Naive thymus-derived CD8-positive, alpha-beta T cell (primary cell): ENCODE measurements around the gene TCEANC. TPM values are rescaled to one million over a fixed set of nuclear protein-coding genes. Genes with fewer than 3 reads are reported as not detected.
"Not testable (repeated sequence)": the region's sequence is repeated elsewhere in the genome, so short reads cannot be mapped to it uniquely, and the experiment has no call there.

Source experiments
- ATAC-seq, 2 donors: fragments of 150-1000 bp; cut with Tn5 transposase in 1 of 2; sonication (Bioruptor Pico), chemical (Tn5 transposase) in 1 of 2; 1 replicate in 1 of 2; 2 replicates in 1 of 2; pipeline ENCODE4 v1.10.0; 2021; ENCODE audit warnings: mild to moderate bottlenecking in 2 of 2, moderate library complexity in 2 of 2
- POLR2A ChIA-PET: fragments of 350-600 bp; sonication (Branson Sonifier 250); formaldehyde crosslinking; loops from one replicate; lab custom pipeline; 2021; ENCODE audit warnings: antibody characterized with exemption; lab: Charles Lee
- DNase-seq, 10 donors: peaks; one replicate each; pipeline versions ENCODE4 v3.0.0 to v3.0.0-alpha.2; 2020 to 2022
- H3K27ac Mint-ChIP-seq, 10 donors: one replicate each; pipeline ENCODE4 v1.8.0; 2020 to 2022; ENCODE audit warnings: mild to moderate bottlenecking in 10 of 10, mixed read lengths in 10 of 10, moderate library complexity in 4 of 10, inconsistent platforms in 1 of 10
- H3K27me3 Mint-ChIP-seq, 5 donors: one replicate each; pipeline ENCODE4 v1.8.0; 2021 to 2022; ENCODE audit warnings: mixed read lengths in 5 of 5
- H3K36me3 Mint-ChIP-seq, 3 donors: one replicate each; pipeline ENCODE4 v1.8.0; 2020 to 2022; ENCODE audit warnings: mixed read lengths in 3 of 3, mild to moderate bottlenecking in 2 of 3, inconsistent platforms in 1 of 3
- H3K4me1 Mint-ChIP-seq, 4 donors: one replicate each; pipeline ENCODE4 v1.8.0; 2021 to 2022; ENCODE audit warnings: mixed read lengths in 4 of 4
- H3K4me3 Mint-ChIP-seq, 10 donors: one replicate each; pipeline ENCODE4 v1.8.0; 2020 to 2022; ENCODE audit warnings: mild to moderate bottlenecking in 10 of 10, mixed read lengths in 10 of 10, moderate library complexity in 6 of 10, inconsistent platforms in 1 of 10
- H3K9me3 Mint-ChIP-seq, 9 donors: one replicate each; pipeline ENCODE4 v1.8.0; 2020 to 2022; ENCODE audit warnings: mixed read lengths in 9 of 9, mild to moderate bottlenecking in 3 of 9, inconsistent platforms in 1 of 9, moderate library complexity in 1 of 9
- polyA plus RNA-seq, 3 donors: library from polyadenylated mRNA; unstranded; fragments of 300-500 nt; fragmentation: Illumina TruSeq; gene quantifications; one replicate each; pipeline ENCODE4 v1.2.3, GENCODE V29; 2021
- total RNA-seq, 8 experiments: library from RNA in 2 of 8; stranded (reverse) in 2 of 8; gene quantifications; one replicate each; pipeline ENCODE4 v1.2.3 and lab custom pipeline; 2021 to 2026

TCEANC gene
- total and polyA plus RNA-seq, 5 experiments from 2014 or later = 6.2 to 14.5 (median 11.5) TPM

DNA sequence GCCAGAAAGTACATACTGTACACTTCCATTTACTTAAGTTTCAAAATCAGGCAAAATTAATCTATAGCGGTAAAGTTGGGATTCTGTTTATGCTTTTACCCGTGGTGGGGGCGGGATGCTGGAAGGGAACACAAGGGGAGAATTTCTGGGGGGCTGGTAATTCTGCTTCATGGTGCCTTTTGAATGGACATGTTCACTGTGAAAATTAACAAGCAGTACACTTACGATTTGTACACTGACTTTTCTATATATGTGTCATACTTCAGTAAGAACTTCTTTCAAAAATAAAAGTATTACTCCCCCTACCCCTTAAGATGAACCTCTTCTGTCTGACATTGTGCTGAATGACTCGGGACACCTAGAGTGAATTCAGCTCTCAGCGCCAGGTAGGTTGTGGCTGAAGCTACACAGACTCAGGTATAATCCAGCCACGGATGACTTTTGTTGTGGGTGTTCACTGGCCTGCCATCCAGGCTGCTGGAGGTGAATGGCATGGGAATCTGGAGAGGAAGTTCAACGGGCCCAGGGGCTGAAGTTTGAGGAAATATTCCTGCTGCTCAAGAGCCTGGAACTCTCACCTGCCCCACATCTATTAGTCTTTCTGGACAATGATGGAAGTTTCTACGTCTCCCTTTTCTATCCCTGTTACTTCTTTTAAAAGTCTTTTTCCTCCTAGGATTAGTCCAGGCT lies 7.3 kb upstream of the TCEANC start:
- Mint-ChIP-seq H3K4me1 (peaks cover 0 to 5% (median 1%) of the 10 kb centered on the region in 4 donors), H3K36me3 (no peaks in the 10 kb centered on the region), H3K27ac (peak overlapping the region in 4 of 10 donors; percentile 9 to 84 (median 31)), H3K4me3 (no peak overlapping the region), H3K27me3 (no peaks in the 10 kb centered on the region), H3K9me3 (no peaks in the 10 kb centered on the region)
- no peak for DNase-seq
- ATAC-seq = no peak
- POLR2A ChIA-PET = no interaction called here

DNA sequence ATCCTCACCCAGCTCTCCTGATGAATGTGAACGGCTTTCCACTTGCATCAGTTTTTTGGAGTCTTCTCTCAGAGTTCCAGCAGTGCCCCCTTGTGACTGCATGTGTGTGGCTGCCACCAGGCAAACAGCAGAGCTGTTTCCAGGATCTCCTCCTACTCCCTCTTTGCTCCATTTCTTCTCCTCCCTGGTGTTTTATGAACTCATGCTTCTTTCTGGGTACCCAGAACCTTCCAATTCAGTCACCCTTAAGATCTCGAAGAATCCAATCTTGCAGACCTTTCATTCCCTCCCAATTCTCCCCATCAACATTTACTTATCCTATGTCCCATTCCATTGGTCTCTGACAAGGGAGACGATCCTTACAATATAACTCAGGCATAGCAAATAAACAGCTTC lies 6.8 kb upstream of the TCEANC start:
- POLR2A ChIA-PET = no interaction called here
- Mint-ChIP-seq H3K27me3 (no peaks in the 10 kb centered on the region), H3K9me3 (no peaks in the 10 kb centered on the region), H3K4me3 (no peak overlapping the region), H3K27ac (peak overlapping the region in 4 of 10 donors; percentile 9 to 84 (median 31)), H3K36me3 (no peaks in the 10 kb centered on the region), H3K4me1 (peaks cover 0 to 5% (median 1%) of the 10 kb centered on the region in 4 donors)
- DNase-seq = peak in 3 of 10 donors; percentile 11 to 23 (median 13)
- no peak for ATAC-seq

GRCh38 chrX:13647709-13648212 lies 5.2 kb upstream of the TCEANC start:
- Mint-ChIP-seq H3K27me3 (no peaks in the 10 kb centered on the region), H3K36me3 (no peaks in the 10 kb centered on the region), H3K4me1 (peaks cover 0 to 10% (median 4%) of the 10 kb centered on the region in 4 donors), H3K4me3 (peak overlapping the region in 6 of 10 donors; percentile 16 to 45 (median 31)), H3K9me3 (no peaks in the 10 kb centered on the region), H3K27ac (peak overlapping the region in 7 of 10 donors; percentile 28 to 91 (median 66))
- POLR2A ChIA-PET = no interaction called here
- ATAC-seq = peak; percentile 33 to 66
- peak in 6 of 10 donors; percentile 6 to 67 (median 8) for DNase-seq

DNA sequence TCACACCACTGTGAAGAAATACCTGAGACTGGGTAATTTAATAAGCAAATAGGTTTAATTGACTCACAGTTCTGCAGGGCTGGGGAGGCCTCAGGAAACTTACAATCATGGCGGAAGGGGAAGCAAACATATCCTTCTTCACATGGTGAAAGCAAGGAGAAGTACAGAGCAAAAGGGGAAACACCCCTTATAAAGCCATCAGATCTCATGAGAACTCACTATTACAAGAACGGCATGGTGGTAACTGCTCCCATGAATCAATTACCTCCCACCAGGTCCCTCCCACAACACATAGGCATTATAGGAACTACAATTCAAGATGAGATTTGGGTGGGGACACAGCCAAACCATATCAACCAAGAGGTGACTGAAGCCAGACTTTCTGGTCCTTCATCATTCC lies 4.6 kb upstream of the TCEANC start:
- DNase-seq, H3K9me3 Mint-ChIP-seq, H3K27me3 Mint-ChIP-seq, H3K36me3 Mint-ChIP-seq, ATAC-seq, H3K27ac Mint-ChIP-seq, H3K4me3 Mint-ChIP-seq, POLR2A ChIA-PET: not testable (repeated sequence)
- H3K4me1 Mint-ChIP-seq = peaks cover 0 to 10% (median 4%) of the 10 kb centered on the region in 4 donors

DNA sequence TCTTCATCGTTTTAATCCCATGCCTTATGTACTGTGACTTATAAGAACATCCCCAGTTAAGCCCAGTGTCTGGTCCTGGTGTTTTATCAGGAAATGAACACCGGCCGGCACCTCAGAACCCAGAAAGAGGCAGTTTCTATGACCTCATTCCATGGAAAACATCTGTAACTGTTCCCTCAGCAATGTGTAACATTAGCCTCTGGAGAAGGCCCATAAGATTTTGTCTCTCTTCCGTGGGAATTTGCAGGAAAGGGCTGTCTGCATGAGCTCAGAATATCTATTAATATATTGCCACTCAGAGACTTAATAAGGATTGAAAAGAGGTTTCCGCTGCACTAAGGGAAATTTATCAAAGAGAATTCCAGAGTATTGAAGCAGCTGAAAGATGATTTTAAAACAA lies 3.1 kb upstream of the TCEANC start:
- DNase-seq (no peak), ATAC-seq (no peak)
- no peak overlapping the region for H3K4me3 Mint-ChIP-seq
- H3K4me1 Mint-ChIP-seq = peaks cover 0 to 16% (median 9%) of the 10 kb centered on the region in 4 donors
- no peaks in the 10 kb centered on the region for H3K9me3 Mint-ChIP-seq
- POLR2A ChIA-PET = no interaction called here
- H3K27me3 Mint-ChIP-seq = no peaks in the 10 kb centered on the region
- no peak overlapping the region for H3K27ac Mint-ChIP-seq
- no peaks in the 10 kb centered on the region for H3K36me3 Mint-ChIP-seq

DNA sequence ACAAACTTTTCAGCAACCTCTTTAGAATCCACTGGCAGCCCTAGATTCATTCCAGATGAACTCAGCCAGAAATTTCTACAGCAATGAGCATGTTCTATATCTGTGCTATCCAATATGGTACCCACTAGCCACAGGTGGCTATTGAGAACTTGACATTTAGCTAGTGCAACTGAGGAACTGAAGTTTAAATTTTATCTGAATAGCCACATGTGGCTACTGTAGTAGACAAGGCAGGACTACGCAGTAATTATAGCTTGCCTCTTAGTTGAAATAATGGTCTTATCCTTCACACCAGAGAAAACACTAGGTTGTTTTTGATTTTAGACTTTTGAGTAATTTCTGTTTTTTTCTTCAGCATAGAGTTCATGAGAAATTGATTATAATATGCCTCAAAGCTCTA lies 2.6 kb upstream of the TCEANC start:
- H3K36me3 Mint-ChIP-seq = peaks cover 0 to 3% (median 0%) of the 10 kb centered on the region in 3 donors
- POLR2A ChIA-PET = no interaction called here
- H3K4me3 Mint-ChIP-seq = no peak overlapping the region
- no peak for DNase-seq
- no peak for ATAC-seq
- no peaks in the 10 kb centered on the region for H3K27me3 Mint-ChIP-seq
- H3K4me1 Mint-ChIP-seq = peaks cover 0 to 20% (median 14%) of the 10 kb centered on the region in 4 donors
- peak overlapping the region in 1 of 10 donors; percentile 40 for H3K27ac Mint-ChIP-seq
- no peaks in the 10 kb centered on the region for H3K9me3 Mint-ChIP-seq

GRCh38 chrX:13651150-13651549 lies 1.8 kb upstream of the TCEANC start:
- H3K9me3 Mint-ChIP-seq = no peaks in the 10 kb centered on the region
- H3K4me3 Mint-ChIP-seq = peak overlapping the region in 2 of 10 donors; percentile 1 to 10
- peaks cover 0 to 20% (median 15%) of the 10 kb centered on the region in 4 donors for H3K4me1 Mint-ChIP-seq
- peak overlapping the region in 6 of 10 donors; percentile 15 to 99 (median 56) for H3K27ac Mint-ChIP-seq
- DNase-seq = no peak
- no peaks in the 10 kb centered on the region for H3K27me3 Mint-ChIP-seq
- POLR2A ChIA-PET = no interaction called here
- H3K36me3 Mint-ChIP-seq = peaks cover 0 to 4% (median 0%) of the 10 kb centered on the region in 3 donors
- no peak for ATAC-seq

DNA sequence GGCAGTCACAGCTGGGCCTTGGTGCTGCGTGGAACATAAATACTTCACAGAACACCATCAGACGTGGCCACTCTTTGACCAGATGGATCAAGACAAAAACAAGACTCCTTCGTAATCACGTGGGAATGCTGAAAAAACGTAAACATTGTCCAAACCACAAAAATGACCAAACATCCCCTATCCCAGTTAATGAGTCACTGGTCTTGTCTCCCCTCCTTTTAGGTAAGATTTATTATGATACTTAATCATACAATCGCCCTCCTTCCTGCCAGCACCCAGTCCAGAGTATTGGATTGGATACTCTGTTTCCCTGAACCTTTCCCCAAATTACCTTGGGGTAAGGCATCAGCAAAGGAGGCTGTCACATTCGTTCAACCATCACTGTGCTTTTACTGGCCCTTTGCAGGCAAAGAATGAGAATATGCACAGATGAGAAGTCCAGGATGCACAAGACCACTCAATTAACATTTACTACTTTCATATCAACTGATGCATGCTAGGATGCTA lies 601 bp upstream of the TCEANC start:
- no peak for DNase-seq
- POLR2A ChIA-PET = interaction anchor here (1.5 to 2.0 kb wide), 4 partner anchors 36 to 377 kb away, joined by 6 to 19 read pairs (median 8); partner anchors contain the start of genes GEMIN8, OFD1, RAB9A and TRAPPC2
- H3K27ac Mint-ChIP-seq = peak overlapping the region in 9 of 10 donors; percentile 93 to 99 (median 99)
- H3K4me3 Mint-ChIP-seq = peak overlapping the region; percentile 85 to 98 (median 92)
- peaks cover 0 to 12% (median 0%) of the 10 kb centered on the region in 3 donors for H3K36me3 Mint-ChIP-seq
- H3K4me1 Mint-ChIP-seq = peaks cover 0 to 21% (median 16%) of the 10 kb centered on the region in 4 donors
- no peak for ATAC-seq
- H3K9me3 Mint-ChIP-seq = no peaks in the 10 kb centered on the region
- no peaks in the 10 kb centered on the region for H3K27me3 Mint-ChIP-seq

GRCh38 chrX:13654116-13654515 lies 1.2 kb downstream of the TCEANC start:
- H3K36me3 Mint-ChIP-seq = peaks cover 0 to 18% (median 0%) of the 10 kb centered on the region in 3 donors
- no peak for ATAC-seq
- DNase-seq = no peak
- peak overlapping the region in 4 of 10 donors; percentile 32 to 90 (median 63) for H3K4me3 Mint-ChIP-seq
- no peaks in the 10 kb centered on the region for H3K27me3 Mint-ChIP-seq
- POLR2A ChIA-PET = interaction anchor here (0.6 to 2.0 kb wide), 5 partner anchors 32 to 567 kb away, joined by 3 to 19 read pairs (median 8); partner anchors contain the start of genes GEMIN8, OFD1, RAB9A and TRAPPC2
- H3K4me1 Mint-ChIP-seq = peaks cover 3 to 27% (median 21%) of the 10 kb centered on the region in 4 donors
- H3K9me3 Mint-ChIP-seq = no peaks in the 10 kb centered on the region
- peak overlapping the region in 7 of 10 donors; percentile 41 to 99 (median 97) for H3K27ac Mint-ChIP-seq

- no peaks in the 10 kb centered on the region for H3K9me3 Mint-ChIP-seq
- peaks cover 0 to 29% (median 2%) of the 10 kb centered on the region in 3 donors for H3K36me3 Mint-ChIP-seq
- no peak for DNase-seq
- H3K27ac Mint-ChIP-seq = peak overlapping the region in 3 of 10 donors; percentile 19 to 93 (median 24)
- peaks cover 3 to 28% (median 21%) of the 10 kb centered on the region in 4 donors for H3K4me1 Mint-ChIP-seq
- H3K4me3 Mint-ChIP-seq = no peak overlapping the region
- no peak for ATAC-seq
- H3K27me3 Mint-ChIP-seq = no peaks in the 10 kb centered on the region
- POLR2A ChIA-PET = interaction anchor here (0.9 kb wide), 1 partner anchor 33 kb away, joined by 3 read pairs; the partner anchor contains the start of gene RAB9A
Measured at GRCh38 chrX:13655674-13656073, 2.7 kb downstream of the TCEANC start.

GRCh38 chrX:13658602-13659001 lies 5.7 kb downstream of the TCEANC start:
- Mint-ChIP-seq H3K9me3 (no peaks in the 10 kb centered on the region), H3K27me3 (no peaks in the 10 kb centered on the region), H3K4me3 (peak overlapping the region in 1 of 10 donors; percentile 15), H3K36me3 (peaks cover 2 to 56% (median 5%) of the 10 kb centered on the region in 3 donors), H3K27ac (peak overlapping the region; percentile 22 to 84 (median 66)), H3K4me1 (peaks cover 3 to 22% (median 19%) of the 10 kb centered on the region in 4 donors)
- POLR2A ChIA-PET = no interaction called here
- ATAC-seq (peak in 1 of 2 donors; percentile 54), DNase-seq (peak in 5 of 10 donors; percentile 3 to 69 (median 64))

DNA sequence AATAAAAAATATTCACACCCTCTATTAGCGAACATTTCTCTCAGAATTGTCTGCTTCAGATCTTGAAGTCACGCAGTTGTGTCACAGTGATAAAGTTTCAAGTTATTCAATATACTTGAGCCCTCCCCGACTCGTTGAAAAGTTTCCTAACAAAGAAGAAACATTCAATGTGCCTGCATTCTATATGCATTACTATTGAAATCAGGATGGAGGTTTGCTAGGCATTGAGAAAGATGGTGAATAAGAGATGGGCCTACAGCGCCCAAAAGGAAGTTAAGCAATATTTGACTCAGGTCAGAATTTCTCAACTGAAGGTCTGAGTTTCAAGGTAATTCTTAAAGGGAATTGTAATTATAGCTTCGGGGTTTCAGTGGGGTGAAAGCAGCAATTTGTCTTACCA lies 6.1 kb downstream of the TCEANC start:
- H3K27ac Mint-ChIP-seq = peak overlapping the region in 9 of 10 donors; percentile 5 to 84 (median 63)
- no peak for ATAC-seq
- peaks cover 2 to 60% (median 5%) of the 10 kb centered on the region in 3 donors for H3K36me3 Mint-ChIP-seq
- H3K27me3 Mint-ChIP-seq = no peaks in the 10 kb centered on the region
- H3K4me1 Mint-ChIP-seq = peaks cover 3 to 22% (median 19%) of the 10 kb centered on the region in 4 donors
- no peaks in the 10 kb centered on the region for H3K9me3 Mint-ChIP-seq
- peak overlapping the region in 1 of 10 donors; percentile 15 for H3K4me3 Mint-ChIP-seq
- POLR2A ChIA-PET = no interaction called here
- no peak for DNase-seq
